HUES6 (cell line): ENCODE data around the gene RPL19.

Source experiments
- H3K27ac ChIP-seq: 2 replicates; pipeline ENCODE4 v1.7.0; 2013; ENCODE audit warnings: low read depth, mild to moderate bottlenecking, low read length, inconsistent platforms
- H3K27me3 ChIP-seq: 2 replicates; pipeline ENCODE4 v1.6.1; 2013; ENCODE audit warnings: low read length; ENCODE audit not compliant: control insufficient read depth, insufficient read depth
- H3K36me3 ChIP-seq: 2 replicates; pipeline ENCODE4 v1.6.1; 2013; ENCODE audit warnings: low read length; ENCODE audit not compliant: control insufficient read depth, insufficient read depth
- H3K4me1 ChIP-seq: 2 replicates; pipeline ENCODE4 v1.6.1; 2013; ENCODE audit warnings: low read length; ENCODE audit not compliant: control insufficient read depth, insufficient read depth
- H3K4me3 ChIP-seq: 2 replicates; pipeline ENCODE4 v1.5.1; 2013; ENCODE audit warnings: low read depth, low read length
- H3K9ac ChIP-seq: one replicate; pipeline ENCODE4 v1.6.1; 2013; ENCODE audit warnings: mild to moderate bottlenecking, low read length
- H3K9me3 ChIP-seq: 2 replicates; pipeline ENCODE4 v1.6.1; 2013; ENCODE audit warnings: low read depth, low read length; ENCODE audit not compliant: control insufficient read depth, insufficient read depth

The RPL19 gene

DNA sequence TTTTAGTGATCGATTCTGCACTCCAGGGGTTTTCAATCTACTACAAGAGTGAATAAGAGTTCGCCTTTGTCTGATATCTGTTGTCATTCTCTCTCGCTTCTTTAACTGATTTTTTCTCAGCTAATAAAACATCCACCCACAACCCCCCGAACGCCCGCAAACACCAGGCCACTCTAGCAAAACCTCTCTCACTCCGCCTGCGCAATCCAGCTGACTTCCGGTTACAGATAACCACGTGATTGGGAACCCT lies 338 bp upstream of the RPL19 start:
- Histone ChIP-seq H3K4me3 (peak overlapping the region; percentile 99), H3K9me3 (no peaks in the 10 kb centered on the region), H3K4me1 (peaks cover 28% of the 10 kb centered on the region), H3K27ac (peak overlapping the region; percentile 100), H3K36me3 (peaks cover 43% of the 10 kb centered on the region), H3K27me3 (no peaks in the 10 kb centered on the region), H3K9ac (peak overlapping the region; percentile 97)

DNA sequence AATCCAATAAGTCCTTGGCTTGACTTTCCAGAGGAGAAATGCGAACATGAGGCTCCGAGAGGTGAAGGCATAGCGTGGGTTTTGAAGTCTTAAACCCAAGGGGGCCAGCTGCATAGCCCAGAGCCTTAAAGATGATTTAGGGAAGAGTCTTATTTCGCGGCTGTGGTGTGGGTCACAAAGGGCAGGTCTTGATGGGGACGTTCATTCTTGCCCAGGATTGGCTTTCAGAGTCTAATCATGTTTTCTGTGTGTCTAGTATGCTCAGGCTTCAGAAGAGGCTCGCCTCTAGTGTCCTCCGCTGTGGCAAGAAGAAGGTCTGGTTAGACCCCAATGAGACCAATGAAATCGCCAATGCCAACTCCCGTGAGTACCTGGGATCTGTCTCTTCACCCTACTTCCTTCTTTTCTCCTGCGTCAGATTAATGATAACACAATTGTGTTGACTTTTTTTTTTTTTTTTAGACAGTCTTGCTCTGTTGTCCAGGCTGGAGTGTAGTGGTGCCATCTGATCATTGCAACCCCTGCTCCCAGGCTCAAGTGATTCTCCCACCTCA lies 951 bp downstream of the RPL19 start:
- Histone ChIP-seq H3K9ac (peak overlapping the region; percentile 97), H3K4me3 (peak overlapping the region; percentile 99), H3K9me3 (no peaks in the 10 kb centered on the region), H3K27me3 (no peaks in the 10 kb centered on the region), H3K36me3 (peaks cover 49% of the 10 kb centered on the region), H3K4me1 (peaks cover 16% of the 10 kb centered on the region), H3K27ac (peak overlapping the region; percentile 100)

DNA sequence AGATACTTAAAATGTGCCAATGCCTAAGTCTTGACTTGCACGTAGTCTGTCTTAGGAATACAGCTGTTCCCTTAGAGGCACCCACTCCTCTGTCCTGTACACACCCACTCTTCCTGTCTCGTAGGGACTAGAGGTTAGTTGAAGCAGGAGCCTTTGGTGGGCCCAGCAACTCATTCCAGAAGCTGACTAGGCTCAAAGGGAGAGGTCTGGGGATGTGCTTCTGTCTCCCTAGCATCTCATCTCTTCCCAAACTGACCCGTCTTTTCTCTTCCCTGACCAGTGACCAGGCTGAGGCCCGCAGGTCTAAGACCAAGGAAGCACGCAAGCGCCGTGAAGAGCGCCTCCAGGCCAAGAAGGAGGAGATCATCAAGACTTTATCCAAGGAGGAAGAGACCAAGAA lies 4.2 kb downstream of the RPL19 start:
- peaks cover 3% of the 10 kb centered on the region; the same call in 1 of the 2 replicates for H3K27me3 ChIP-seq
- peaks cover 22% of the 10 kb centered on the region for H3K4me1 ChIP-seq
- peaks cover 49% of the 10 kb centered on the region for H3K36me3 ChIP-seq
- no peak overlapping the region for H3K4me3 ChIP-seq
- H3K9ac ChIP-seq = no peak overlapping the region
- H3K27ac ChIP-seq = no peak overlapping the region
- no peaks in the 10 kb centered on the region for H3K9me3 ChIP-seq

DNA sequence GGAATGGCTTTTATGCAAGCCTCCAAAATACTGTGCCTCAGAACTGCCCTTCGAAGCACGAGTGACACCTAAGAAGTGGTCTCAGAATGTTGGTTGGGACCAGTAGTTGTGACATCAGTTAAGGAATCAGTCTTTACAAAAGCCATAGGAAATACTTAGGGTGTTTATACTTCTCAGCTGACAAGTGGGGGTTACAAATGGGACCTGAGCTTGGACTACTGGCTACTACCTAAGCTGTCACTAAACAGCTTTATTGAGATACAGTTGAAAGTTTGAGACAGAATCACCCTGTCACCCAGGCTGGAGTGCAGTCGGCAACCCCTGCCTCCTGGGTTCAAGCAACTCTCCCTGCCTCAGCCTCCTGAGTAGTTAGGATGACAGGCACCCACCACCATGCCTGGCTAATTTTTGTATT lies 5.0 kb downstream of the RPL19 start:
- H3K36me3 ChIP-seq = peaks cover 49% of the 10 kb centered on the region
- H3K27me3 ChIP-seq = peaks cover 12% of the 10 kb centered on the region
- H3K9me3 ChIP-seq = no peaks in the 10 kb centered on the region
- peaks cover 29% of the 10 kb centered on the region for H3K4me1 ChIP-seq
- no peak overlapping the region for H3K9ac ChIP-seq
- no peak overlapping the region for H3K4me3 ChIP-seq
- no peak overlapping the region for H3K27ac ChIP-seq

DNA sequence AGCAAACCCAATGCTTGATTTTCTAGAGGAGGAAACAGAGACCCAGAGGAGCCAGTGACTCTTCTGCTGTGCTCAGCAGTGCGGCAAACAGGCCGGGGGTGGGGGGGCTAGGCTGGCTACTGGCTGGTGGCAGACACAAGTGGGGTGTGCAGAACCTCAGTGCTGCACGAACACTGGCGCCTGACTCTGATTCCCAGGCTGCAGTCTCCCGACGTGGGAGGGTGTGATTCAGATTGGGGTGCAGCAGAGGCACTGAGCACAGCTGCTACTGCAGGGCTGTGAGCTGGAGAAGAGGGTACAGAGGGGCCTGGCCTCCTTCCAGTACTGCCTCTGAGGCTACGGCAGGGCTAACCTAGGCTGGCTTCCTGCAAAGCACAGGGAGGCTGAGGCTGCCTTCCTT lies 8.1 kb downstream of the RPL19 start:
- H3K9ac ChIP-seq = no peak overlapping the region

DNA sequence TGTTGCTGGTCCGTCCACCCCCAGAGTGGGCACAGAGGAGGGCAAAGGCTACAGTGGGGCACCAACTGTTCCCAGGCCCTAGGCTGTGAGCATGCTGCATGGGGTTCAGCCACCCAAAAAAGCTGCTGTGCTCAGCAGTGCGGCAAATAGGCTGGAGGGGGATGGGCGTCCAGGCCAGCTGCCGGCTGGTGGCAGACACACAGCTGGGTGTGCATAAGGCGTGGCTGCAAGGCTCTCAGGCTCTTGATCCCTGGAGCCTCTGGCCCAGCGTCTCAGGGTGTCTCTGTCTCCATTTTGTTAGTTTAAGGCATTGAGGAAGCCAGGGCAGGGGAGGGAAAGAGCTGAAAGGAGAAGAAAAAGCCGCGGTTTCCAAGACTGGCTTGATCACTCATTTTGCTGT lies 8.8 kb downstream of the RPL19 start:
- no peak overlapping the region for H3K27ac ChIP-seq
- H3K4me3 ChIP-seq = peak overlapping the region; percentile 59; the same call in 1 of the 2 replicates
- H3K27me3 ChIP-seq = peaks cover 35% of the 10 kb centered on the region
- no peak overlapping the region for H3K9ac ChIP-seq
- peaks cover 35% of the 10 kb centered on the region for H3K4me1 ChIP-seq
- H3K36me3 ChIP-seq = peaks cover 14% of the 10 kb centered on the region
- H3K9me3 ChIP-seq = no peaks in the 10 kb centered on the region

More for the DNA sequence above, 8.1 kb downstream of the RPL19 start:
- peaks cover 35% of the 10 kb centered on the region for H3K27me3 ChIP-seq
- H3K9me3 ChIP-seq = no peaks in the 10 kb centered on the region
- no peak overlapping the region for H3K4me3 ChIP-seq
- peaks cover 34% of the 10 kb centered on the region for H3K4me1 ChIP-seq
- H3K36me3 ChIP-seq = peaks cover 22% of the 10 kb centered on the region
- no peak overlapping the region for H3K27ac ChIP-seq

DNA sequence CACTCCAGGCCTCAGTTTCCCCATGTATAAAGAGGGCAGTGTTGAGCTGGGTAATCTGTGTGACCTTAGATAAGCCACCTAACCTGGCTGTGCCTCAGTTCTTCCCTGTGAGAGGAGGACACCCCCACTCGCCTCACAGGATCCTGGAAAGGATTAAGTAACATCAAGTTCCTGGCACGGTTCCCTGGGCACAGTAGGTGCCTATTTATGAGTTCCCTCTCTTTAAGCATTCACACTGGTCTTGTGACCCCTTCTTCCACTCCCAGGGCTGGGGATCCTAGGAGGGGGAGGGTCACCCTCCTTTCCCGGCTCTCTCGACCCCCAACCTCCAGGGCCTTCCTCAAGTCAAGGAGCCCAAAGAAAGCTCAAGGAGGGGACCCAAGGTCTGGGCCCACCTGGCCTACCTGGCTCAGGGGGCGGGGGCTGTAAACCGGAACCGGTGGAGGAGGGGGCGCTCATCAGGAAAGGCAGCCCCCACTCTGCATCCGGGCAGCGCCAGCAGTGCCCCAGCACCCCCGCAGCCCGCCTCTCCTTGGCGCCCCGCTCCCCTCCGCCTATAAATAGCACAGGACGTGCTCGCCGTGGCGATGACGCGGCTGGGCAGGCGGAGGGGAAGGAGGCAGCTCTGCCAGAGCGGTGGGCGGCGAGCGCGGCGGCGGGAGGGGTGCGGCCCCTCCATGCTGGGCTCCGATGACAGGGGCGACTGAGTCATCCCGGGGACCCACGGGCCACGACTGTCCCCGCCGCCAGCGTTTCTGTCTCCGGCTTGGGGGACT lies 9.4 kb downstream of the RPL19 start:
- no peak overlapping the region for H3K27ac ChIP-seq
- peaks cover 39% of the 10 kb centered on the region for H3K4me1 ChIP-seq
- H3K4me3 ChIP-seq = peak overlapping the region; percentile 59
- H3K9ac ChIP-seq = no peak overlapping the region
- peaks cover 37% of the 10 kb centered on the region for H3K27me3 ChIP-seq
- H3K36me3 ChIP-seq = peaks cover 8% of the 10 kb centered on the region
- no peaks in the 10 kb centered on the region for H3K9me3 ChIP-seq

DNA sequence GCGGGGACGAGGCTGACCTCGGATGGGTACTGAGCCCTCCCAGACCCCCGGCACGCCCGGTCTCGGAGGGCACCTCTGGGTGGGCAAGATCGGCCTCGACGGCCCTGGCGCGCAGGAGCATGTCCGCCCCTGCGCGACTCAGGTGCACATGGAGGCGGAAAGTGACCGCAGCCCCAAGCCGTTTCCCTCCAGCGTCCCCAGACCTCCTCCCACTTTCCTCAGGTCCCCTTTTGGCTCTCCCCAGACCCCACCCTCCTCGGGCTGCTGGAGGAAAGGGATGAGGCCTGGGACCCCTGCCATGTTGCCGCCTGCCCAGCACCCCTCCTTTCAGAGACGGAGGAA lies 10.0 kb downstream of the RPL19 start:
- H3K27ac ChIP-seq = no peak overlapping the region
- no peaks in the 10 kb centered on the region for H3K9me3 ChIP-seq
- H3K4me3 ChIP-seq = peak overlapping the region; percentile 59
- H3K9ac ChIP-seq = no peak overlapping the region
- peaks cover 42% of the 10 kb centered on the region for H3K27me3 ChIP-seq
- H3K36me3 ChIP-seq = peaks cover 3% of the 10 kb centered on the region
- peaks cover 39% of the 10 kb centered on the region for H3K4me1 ChIP-seq

DNA sequence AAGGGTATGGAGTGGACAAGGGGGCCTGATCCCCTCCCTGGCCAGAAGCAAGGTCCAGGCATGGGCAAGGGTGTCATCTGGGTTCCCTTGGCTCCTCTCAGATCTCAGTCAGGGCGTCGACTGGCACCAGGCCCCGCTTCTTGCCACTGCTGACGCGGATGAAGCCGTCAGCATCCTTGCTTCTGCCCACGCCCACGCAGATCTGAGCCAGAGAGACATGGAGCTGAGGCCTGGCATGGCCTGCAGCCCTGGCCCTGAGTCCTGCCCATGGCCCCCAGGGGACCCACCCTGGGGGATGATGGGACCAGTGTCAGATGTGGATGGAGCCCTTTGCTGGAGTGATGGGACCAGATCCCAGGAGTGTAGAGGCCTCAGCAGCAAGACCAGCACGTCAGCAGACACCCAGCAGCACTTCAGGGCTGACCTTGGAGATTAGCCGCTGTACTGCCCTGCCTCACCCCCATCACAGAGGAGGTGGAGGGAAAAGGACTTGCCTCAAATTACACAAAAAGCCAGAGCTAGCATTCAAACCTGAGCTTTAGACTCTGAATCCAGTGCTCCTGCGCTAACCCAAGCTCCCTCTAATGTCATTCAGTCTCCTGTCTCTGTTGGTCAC lies 12.2 kb downstream of the RPL19 start:
- Histone ChIP-seq H3K36me3 (no peaks in the 10 kb centered on the region), H3K4me3 (no peak overlapping the region), H3K27ac (no peak overlapping the region), H3K27me3 (peaks cover 61% of the 10 kb centered on the region), H3K9ac (no peak overlapping the region), H3K9me3 (no peaks in the 10 kb centered on the region), H3K4me1 (peaks cover 37% of the 10 kb centered on the region)

DNA sequence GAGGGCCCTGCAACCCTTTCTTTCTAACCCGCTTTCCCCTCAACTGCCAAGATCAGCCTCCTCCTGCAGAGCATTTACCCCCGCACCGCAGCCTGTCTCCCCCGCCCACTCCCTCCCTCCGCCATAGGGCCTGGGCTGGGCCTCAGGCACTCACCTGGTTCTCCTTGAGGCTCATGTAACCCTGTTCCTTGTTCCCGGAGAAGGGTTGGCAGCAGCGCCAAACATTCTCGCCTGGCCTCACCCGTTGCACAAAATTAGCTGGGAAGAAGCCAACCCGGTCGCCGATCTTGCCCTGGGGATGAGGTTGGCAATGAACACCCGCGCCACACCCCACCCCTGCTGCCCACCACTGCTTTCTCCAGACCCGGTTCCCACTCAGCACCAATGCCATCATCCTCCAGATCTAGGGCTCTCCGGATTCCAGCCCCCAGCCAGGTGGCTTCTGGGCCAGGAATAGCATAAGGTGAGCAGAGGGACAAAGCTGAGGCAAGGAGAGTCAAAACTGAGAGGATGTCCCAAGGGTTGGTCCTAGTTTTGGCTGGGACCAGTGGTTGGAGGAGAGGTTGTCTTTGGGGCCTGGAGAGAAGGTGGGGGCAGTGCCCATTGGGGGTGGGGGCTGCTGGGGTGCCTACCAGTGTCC lies 12.9 kb downstream of the RPL19 start:
- no peak overlapping the region for H3K9ac ChIP-seq
- peaks cover 67% of the 10 kb centered on the region for H3K27me3 ChIP-seq
- H3K9me3 ChIP-seq = no peaks in the 10 kb centered on the region
- no peaks in the 10 kb centered on the region for H3K36me3 ChIP-seq
- no peak overlapping the region for H3K27ac ChIP-seq
- peaks cover 35% of the 10 kb centered on the region for H3K4me1 ChIP-seq
- H3K4me3 ChIP-seq = no peak overlapping the region

DNA sequence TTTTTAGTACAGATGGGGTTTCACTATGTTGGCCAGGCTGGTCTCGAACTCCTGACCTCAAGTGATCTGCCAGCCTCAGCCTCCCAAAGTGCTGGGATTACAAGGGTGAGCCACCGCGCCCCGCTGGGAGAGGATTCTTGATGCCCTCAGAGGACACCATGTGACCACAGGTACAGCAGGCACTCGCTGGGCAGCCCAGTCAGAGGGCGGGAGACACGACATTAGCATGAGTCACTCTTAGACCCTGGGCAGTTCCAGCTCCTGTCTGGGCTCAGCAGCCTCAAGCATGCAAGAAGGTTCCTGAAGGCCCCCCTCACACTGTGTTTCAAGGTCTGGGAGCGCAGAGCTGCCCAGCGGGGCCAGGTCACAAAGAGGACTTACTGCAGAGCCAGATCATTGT lies 13.8 kb downstream of the RPL19 start:
- Histone ChIP-seq H3K4me1 (peaks cover 26% of the 10 kb centered on the region), H3K9ac (no peak overlapping the region), H3K4me3 (no peak overlapping the region), H3K36me3 (no peaks in the 10 kb centered on the region), H3K27ac (no peak overlapping the region), H3K9me3 (no peaks in the 10 kb centered on the region), H3K27me3 (peaks cover 76% of the 10 kb centered on the region)
